ENCODE results near the gene SHMT2.

GRCh38 chr12:57254506-57255280, 25.2 kb downstream of the SHMT2 start:
- no peak for TF ChIP-seq CTCF (IDR thresholded peaks at IDR 0.05)
- TF ChIP-seq POLR2A (IDR thresholded peaks at IDR 0.05) = no peak
